ENCODE data around the gene THSD7A. TPM values are rescaled to one million over a fixed set of nuclear protein-coding genes. Genes with fewer than 3 reads are reported as not detected.
"Not testable (repeated sequence)": the region's sequence is repeated elsewhere in the genome, so short reads cannot be mapped to it uniquely, and the experiment has no call there.

Gene THSD7A
- total RNA-seq, 2 donors from 2014 or later: 6.6 to 7.0 TPM

DNA sequence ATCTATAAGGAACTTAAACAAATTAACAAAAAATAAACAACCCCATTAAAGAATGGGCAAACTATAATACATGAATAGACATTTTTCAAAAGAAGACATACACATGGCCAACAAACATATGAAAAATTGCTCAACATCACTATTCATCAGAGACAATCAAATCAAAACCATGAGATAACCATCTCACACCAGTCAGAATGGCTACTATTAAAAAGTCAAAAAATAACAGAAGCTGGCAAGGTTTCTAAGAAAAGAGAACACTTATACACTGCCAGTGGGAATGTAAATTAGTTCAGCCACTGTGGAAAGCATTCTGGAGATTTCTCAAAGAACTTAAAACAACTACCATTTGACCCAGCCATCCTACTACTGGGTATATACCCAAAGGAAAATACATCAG is 280.5 kb downstream of the THSD7A start:
- intact Hi-C loops (cut with DNase I): no loop called here
- no peak for DNase-seq (ENCODE audit: low spot score)

DNA sequence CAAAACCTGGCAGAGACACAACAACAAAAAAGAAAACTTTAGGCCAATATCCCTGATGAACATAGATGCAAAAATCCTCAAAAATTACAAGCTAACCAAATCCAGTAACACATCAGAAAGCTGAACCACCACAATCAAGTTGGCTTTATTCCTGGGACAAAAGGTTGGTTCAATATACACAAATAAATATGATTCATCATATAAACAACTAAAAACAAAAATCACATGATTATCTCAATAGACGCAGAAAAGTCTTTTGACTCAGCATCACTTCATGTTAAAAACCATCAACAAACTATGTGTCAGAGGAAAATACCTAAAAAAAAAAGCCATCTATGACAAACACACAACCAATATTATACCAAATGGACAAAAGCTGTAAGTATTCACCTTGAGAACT is 283.5 kb downstream of the THSD7A start:
- intact Hi-C loops (cut with DNase I): no loop called here
- DNase-seq (ENCODE audit: low spot score): no peak

DNA sequence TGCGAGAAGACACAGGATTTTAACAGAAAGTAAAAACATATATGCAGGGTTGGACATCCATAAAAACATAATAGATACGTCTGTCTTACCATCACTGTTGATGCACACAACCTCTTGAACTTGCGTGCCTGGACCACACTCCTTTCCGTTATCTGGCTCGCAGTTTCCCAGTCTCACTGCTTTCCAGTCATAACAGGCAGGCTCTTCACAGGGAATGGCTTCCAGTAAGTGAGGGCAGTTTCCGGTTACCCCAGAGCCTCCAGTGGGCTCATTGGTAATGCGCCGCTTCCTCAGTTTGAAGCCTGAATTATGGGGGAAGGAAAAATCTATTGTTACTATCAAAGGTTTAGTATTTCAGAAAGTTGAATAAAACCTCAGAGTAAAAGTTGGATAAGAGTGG is 290.7 kb downstream of the THSD7A start:
- intact Hi-C loops (cut with DNase I): no loop called here
- DNase-seq (ENCODE audit: low spot score): no peak

DNA sequence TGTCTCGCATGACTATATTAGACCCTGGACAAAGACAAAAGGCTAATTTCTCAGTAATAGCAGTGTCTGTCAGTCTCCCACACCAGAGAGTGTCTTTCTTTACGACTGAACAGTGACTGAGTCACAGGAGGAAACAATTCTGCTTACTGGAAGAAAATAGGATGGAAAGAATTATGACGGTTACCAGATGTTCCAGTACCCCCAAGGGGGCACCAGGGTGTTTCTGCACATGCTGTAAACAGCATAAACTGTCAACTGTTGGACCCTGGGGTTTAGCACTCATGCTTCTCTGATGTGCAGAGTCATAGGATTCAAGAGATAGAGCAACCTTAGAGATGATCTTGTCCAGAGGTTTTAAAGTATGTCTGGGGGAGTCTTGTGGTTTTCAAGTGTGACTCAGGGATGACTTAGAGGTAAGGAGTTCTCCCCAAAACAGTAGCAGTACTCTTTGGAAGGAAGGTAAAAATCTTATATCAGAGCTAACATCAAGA is 291.7 kb downstream of the THSD7A start:
- intact Hi-C loops (cut with DNase I): no loop called here
- no peak for DNase-seq (ENCODE audit: low spot score)

GRCh38 chr7:11539853-11540252 is 292.1 kb downstream of the THSD7A start:
- intact Hi-C loops (cut with DNase I): no loop called here
- no peak for DNase-seq (ENCODE audit: low spot score)

DNA sequence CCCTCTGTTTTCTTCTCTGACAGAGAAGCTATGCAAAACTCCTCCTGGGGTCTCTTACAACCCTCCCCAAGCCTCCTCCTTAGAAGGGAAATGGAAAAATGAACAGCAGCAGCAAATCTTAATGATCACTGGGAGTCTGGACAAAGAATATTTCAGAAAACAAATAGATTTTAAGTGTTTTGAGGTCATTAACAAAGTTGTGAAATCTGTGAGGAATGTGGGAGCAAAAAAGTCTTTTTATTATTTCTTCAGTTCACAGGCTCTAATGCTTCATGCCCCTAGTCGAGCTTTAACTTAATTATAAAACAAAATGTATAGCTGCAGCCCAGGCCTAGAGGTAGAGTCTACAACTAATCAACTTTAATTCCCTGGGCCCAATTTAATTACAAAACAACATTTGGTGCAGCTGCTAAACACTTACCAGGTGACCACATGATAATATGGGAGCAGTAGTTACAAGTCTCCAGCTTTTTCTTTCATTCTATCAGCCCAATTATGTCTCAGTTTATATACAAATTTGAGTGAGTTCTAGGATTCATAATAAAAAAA is 293.2 kb downstream of the THSD7A start:
- intact Hi-C loops (cut with DNase I): no loop called here
- DNase-seq (ENCODE audit: low spot score): no peak

DNA sequence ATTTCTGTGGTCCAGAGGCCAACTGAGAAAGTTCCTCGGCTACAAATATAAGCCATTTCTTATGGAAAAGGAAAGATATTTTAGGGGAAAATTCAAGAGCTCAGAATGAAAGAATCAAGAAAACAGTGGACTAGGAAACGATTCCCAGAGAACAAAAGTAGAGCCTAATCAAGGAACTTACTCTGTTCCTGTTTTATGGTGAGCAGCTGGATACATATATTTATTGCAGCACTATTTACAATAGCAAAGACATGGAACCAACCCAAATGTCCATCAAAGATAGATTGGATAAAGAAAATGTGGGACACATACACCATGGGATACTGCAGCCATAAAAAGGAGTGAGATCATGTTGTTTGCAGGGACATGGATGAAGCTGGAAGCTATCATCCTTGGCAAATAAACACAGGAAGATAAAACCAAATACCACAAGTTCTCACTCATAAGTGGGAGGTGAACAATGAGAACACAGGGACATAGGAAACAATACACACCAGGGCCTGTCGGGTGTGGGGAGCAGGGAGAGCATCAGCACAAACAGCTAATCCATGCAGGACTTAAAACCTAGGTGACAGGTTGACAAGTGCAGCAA is 298.7 kb downstream of the THSD7A start:
- DNase-seq (ENCODE audit: low spot score): no peak
- intact Hi-C loops (cut with DNase I): no loop called here

DNA sequence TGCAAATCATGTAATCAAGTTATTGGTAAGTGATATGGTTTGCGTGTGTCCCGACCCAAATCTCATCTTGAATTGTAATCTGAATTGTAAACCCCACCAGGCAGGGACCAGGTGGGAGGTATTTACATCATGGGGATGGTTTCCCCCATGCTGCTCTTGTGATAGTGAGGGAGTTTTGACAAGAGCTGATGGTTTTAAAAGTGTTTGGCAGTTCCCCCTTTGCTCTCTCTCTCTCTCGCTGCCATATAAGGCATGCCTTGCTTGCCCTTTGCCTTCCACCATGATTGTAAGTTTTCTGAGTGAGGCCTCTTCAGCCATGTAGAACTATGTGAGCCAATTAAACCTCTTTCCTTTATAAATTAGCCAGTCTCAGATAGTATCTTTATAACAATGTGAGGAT is 302.6 kb downstream of the THSD7A start:
- intact Hi-C loops (cut with DNase I): no loop called here
- no peak for DNase-seq (ENCODE audit: low spot score)

- intact Hi-C loops (cut with DNase I): no loop called here
- no peak for DNase-seq (ENCODE audit: low spot score)
Observed at GRCh38 chr7:11527707-11528106, 304.3 kb downstream of the THSD7A start.

GRCh38 chr7:11524476-11525397 is 307.3 kb downstream of the THSD7A start:
- intact Hi-C loops (cut with DNase I): no loop called here
- no peak for DNase-seq (ENCODE audit: low spot score)

GRCh38 chr7:11521964-11522499 is 310.0 kb downstream of the THSD7A start:
- intact Hi-C loops (cut with DNase I); DNase-seq (ENCODE audit: low spot score): not testable (repeated sequence)

- intact Hi-C loops (cut with DNase I): no loop called here
- no peak for DNase-seq (ENCODE audit: low spot score)
Observed at GRCh38 chr7:11517853-11518252, 314.1 kb downstream of the THSD7A start.

- intact Hi-C loops (cut with DNase I): no loop called here
- no peak for DNase-seq (ENCODE audit: low spot score)
Observed at GRCh38 chr7:11516328-11516727, 315.7 kb downstream of the THSD7A start.

- intact Hi-C loops (cut with DNase I): no loop called here
- no peak for DNase-seq (ENCODE audit: low spot score)
Observed at GRCh38 chr7:11513460-11513859, 318.5 kb downstream of the THSD7A start.

DNA sequence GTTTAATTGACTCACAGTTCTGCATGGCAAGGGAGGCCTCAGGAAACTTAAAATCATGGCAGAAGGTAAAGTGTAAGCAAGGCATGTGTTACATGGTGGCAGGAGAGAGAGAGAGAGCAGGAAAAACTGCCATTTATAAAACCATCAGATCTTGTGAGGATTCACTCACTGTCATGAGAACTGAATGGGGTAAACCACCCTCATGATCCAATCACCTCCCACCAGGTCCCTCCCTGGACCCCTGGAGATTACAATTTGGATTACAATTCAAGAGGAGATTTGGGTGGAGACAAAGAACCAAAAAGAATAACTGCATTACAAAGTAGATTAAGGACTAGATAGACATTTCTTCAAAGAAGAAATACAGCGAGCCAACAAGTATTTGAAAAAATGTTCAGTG is 324.1 kb downstream of the THSD7A start:
- no peak for DNase-seq (ENCODE audit: low spot score)
- intact Hi-C loops (cut with DNase I): no loop called here

- DNase-seq (ENCODE audit: low spot score): no peak
- intact Hi-C loops (cut with DNase I): no loop called here
Observed at GRCh38 chr7:11506417-11506816, 325.6 kb downstream of the THSD7A start.

GRCh38 chr7:11505471-11505985 is 326.5 kb downstream of the THSD7A start:
- DNase-seq (ENCODE audit: low spot score): no peak

GRCh38 chr7:11492307-11492706 is 339.7 kb downstream of the THSD7A start:
- DNase-seq (ENCODE audit: low spot score): no peak
- intact Hi-C loops (cut with DNase I): no loop called here

More at GRCh38 chr7:11505471-11505985, 326.5 kb downstream of the THSD7A start:
- intact Hi-C loops (cut with DNase I): no loop called here

- no peak for DNase-seq (ENCODE audit: low spot score)
- intact Hi-C loops (cut with DNase I): no loop called here
Observed at GRCh38 chr7:11491811-11492210, 340.2 kb downstream of the THSD7A start.

DNA sequence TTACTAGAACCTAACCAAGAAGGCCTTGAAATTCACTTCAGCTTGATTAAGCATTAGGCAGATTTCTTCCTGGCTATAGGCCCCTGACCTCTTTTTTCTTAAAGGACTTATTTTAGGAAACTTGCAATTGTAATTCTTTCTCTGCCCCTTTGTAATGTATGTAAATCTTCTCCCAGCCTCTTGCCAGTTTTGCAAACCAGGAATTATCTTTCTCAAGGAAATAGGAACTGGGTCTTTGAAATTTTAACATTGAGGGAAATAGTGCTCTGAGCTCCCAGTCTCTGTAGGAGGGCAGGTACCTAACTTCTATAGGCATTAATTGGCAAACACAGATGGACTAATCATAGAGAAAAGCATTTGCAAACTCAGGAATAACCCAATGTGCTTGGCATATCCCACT is 342.7 kb downstream of the THSD7A start:
- DNase-seq (ENCODE audit: low spot score): no peak
- intact Hi-C loops (cut with DNase I): no loop called here

Measured in posterior vena cava (tissue), 2 donors.